Colonic mucosa (tissue), 4 donors: ENCODE data around the gene FARP1. TPM values are rescaled to one million over a fixed set of nuclear protein-coding genes. Genes with fewer than 3 reads are reported as not detected.
A peak's percentile ranks its signal among the peaks of the same experiment; 100 is the strongest.

Source experiments
- DNase-seq: peaks from one replicate; pipeline ENCODE4 v3.0.0-alpha.2; 2020
- H3K27ac ChIP-seq: fragments of 200-600 bp; one replicate; pipeline ENCODE4 v1.8.0; 2021
- H3K27me3 ChIP-seq: fragments of 200-600 bp; one replicate; pipeline ENCODE4 v1.8.0; 2021
- H3K36me3 ChIP-seq: fragments of 200-600 bp; one replicate; pipeline ENCODE4 v1.8.0; 2021
- H3K4me1 ChIP-seq: fragments of 200-600 bp; one replicate; pipeline ENCODE4 v1.8.0; 2021; ENCODE audit warnings: mild to moderate bottlenecking
- H3K4me3 ChIP-seq: fragments of 200-600 bp; one replicate; pipeline ENCODE4 v1.8.0; 2021
- H3K9ac ChIP-seq, 2 donors: one replicate each; pipeline ENCODE4 v1.7.0; 2013; ENCODE audit warnings: control low read depth in 2 of 2, low read depth in 2 of 2, low read length in 2 of 2
- H3K9me3 ChIP-seq: fragments of 200-600 bp; one replicate; pipeline ENCODE4 v1.8.0; 2021
- intact Hi-C: fragments of 100-400 bp; cut with DNase I; formaldehyde crosslinking; loops from one replicate; pipeline ENCODE4 v1.14.1; 2022
- total RNA-seq, 2 donors: library from RNA; stranded (reverse); fragmentation: NEBNext Ultra II Directional in 1 of 2; extraction: Animal tissue kit (Norgen Biotek cat#: 25700) in 1 of 2; gene quantifications; one replicate each; pipeline ENCODE4 v1.2.1, GENCODE V29; 2021
- TF ChIP-seq, protein P1 (sequence below): fragments of 200-600 bp; IDR thresholded peaks from one replicate; pipeline ENCODE4 v1.8.0; 2022; ENCODE audit warnings: antibody characterized with exemption, mild to moderate bottlenecking
- donor health status: healthy.
- donor health status: DM: no; HTN: no; CAD: no.
- donor health status: DM: no; HTN: no; CAD: no.

FARP1 gene
- total RNA-seq, 2 donors from 2014 or later = 39.1 to 53.5 TPM

DNA sequence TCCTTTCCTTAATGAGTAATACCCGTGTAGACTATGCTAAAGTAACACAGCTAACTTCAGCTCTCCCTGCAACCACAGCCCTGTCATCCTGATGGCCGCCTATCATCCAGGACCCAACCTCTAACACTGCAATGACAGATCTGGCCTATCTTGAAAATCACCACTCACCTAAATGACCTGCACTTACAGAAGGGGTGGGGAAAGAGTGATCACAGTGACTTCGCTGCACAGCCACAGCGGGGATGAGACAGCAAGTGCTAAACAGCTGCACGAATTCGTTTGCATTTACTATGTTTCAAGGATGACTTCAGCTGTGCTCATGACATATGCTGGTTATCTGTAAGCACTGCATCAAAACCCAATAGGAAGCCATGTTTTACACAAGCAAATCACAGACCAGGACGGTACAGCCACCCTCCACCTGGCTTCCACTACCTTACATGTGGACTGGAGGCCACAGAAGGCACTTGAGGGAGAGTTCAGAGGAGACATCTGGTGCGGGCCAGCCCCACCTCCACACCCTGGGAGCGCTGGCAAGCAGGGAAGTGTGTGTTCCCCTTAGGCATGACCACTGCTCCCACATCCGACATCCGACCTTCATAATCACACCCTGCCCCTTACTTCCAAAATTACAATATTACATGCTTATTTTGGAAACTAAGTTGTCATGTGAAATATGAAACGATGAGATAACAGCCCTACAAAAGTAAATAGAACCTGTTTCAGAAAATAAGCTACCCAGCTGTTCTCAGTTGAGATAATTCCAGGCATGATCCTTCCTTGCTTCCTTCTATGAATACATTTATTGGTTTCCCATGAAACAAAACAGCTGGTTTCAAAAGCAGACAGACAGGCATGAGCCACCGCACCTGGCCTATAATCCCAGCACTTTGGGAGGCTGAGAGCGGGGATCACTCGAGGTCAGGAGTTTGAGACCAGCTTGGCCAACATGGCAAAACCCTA lies 338.3 kb downstream of the FARP1 start:
- H3K4me1 ChIP-seq = peaks cover 37% of the 10 kb centered on the region
- TF ChIP-seq, protein P1, sequence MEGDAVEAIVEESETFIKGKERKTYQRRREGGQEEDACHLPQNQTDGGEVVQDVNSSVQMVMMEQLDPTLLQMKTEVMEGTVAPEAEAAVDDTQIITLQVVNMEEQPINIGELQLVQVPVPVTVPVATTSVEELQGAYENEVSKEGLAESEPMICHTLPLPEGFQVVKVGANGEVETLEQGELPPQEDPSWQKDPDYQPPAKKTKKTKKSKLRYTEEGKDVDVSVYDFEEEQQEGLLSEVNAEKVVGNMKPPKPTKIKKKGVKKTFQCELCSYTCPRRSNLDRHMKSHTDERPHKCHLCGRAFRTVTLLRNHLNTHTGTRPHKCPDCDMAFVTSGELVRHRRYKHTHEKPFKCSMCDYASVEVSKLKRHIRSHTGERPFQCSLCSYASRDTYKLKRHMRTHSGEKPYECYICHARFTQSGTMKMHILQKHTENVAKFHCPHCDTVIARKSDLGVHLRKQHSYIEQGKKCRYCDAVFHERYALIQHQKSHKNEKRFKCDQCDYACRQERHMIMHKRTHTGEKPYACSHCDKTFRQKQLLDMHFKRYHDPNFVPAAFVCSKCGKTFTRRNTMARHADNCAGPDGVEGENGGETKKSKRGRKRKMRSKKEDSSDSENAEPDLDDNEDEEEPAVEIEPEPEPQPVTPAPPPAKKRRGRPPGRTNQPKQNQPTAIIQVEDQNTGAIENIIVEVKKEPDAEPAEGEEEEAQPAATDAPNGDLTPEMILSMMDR = no peak
- DNase-seq = no peak
- H3K27ac ChIP-seq = peak overlapping the region; percentile 30
- no peaks in the 10 kb centered on the region for H3K9me3 ChIP-seq
- no peak overlapping the region for H3K9ac ChIP-seq
- intact Hi-C loops = loop anchor here (2.0 to 5.0 kb wide), 2 partner anchors 86 to 170 kb away; no protein-coding TSS in a partner anchor
- no peaks in the 10 kb centered on the region for H3K36me3 ChIP-seq
- no peaks in the 10 kb centered on the region for H3K27me3 ChIP-seq
- no peak overlapping the region for H3K4me3 ChIP-seq

DNA sequence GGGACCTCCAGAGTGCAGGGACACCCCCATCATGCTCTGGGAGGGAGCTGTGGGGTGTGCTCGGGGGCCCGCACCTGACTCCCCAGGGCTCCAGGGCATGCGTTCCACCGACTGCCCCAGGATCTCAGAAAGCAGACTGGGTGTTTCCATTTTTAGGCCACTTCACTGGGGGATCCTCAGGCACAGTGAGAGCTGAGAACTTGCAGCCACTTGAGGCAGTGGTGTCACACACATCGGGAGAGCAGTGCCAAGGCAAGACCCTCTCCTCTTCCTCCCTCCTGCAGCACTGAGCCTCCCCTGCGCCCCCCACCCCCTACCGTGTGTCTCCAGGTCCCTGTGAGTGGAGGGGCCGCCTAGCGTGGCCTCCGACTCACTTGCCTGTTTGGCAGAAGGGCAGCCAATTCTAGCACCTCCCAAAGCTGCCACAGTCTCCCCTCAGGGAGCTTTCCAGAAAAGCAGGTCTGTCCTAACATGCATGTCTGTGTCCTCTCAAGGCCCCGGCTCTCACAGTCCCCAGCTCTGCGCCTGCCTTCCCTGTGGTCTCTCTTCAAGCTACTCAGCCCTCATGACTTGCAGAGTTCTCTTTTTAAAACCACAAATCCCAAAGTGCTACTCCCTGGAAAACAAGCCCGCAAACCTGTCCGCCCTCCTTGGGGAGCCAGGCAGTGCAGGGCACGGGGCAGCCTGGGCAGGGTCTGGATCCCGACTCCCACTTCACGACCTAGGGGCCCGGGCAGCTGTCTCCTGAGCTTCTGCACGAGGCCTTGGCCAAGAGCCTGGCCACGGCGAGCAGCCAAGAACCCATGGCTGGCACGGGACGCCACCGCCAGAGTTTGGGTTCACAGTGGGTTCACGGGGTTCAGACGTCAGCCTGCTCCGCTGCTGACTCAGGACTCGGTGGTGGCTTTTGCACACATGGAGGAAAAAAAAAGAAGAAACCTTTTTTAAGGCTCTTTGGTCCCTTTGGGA lies 339.9 kb downstream of the FARP1 start:
- peaks cover 31% of the 10 kb centered on the region for H3K4me1 ChIP-seq
- no peaks in the 10 kb centered on the region for H3K9me3 ChIP-seq
- H3K27me3 ChIP-seq = no peaks in the 10 kb centered on the region
- intact Hi-C loops = loop anchor here (5.0 kb wide), 1 partner anchor 85 kb away; no protein-coding TSS in a partner anchor
- peak overlapping the region in 1 of 2 donors; percentile 66 for H3K9ac ChIP-seq
- TF ChIP-seq, protein P1 = no peak
- H3K36me3 ChIP-seq = no peaks in the 10 kb centered on the region
- H3K27ac ChIP-seq = peak overlapping the region; percentile 76
- DNase-seq = peak; percentile 69
- no peak overlapping the region for H3K4me3 ChIP-seq

DNA sequence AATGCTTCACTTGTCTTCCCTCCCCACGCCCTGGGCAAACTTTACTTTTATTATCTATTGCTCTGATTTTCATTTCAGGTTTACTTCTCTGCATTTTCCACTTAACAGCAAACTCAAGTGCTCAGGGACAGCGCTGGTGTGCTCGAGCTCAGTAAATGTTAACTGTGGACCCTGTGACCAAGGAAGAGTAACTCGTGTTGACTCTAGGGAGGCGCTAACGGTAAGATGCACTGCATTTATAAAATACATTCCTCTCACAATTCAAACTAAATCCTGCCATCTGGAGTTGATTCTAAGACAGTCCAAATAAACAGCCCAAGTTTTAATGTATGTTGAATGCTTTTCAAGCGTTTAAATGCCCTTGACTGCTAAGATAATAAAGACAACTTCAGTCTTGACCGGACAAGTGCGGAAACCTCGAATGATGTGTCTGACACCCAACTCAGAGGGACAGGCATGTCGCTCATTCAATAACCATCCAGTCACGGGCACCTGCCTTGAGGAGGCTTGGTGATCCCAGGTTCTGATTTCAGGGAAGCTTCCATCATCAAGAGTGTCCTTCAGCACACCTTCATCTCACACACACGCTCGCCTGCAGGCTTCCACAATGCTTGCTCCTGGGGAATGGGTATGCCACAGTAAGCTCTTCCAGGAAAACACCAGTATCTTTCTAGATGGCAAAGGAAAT lies 340.9 kb downstream of the FARP1 start:
- H3K4me1 ChIP-seq = peaks cover 31% of the 10 kb centered on the region
- H3K27me3 ChIP-seq = no peaks in the 10 kb centered on the region
- no peaks in the 10 kb centered on the region for H3K36me3 ChIP-seq
- TF ChIP-seq, protein P1 = no peak
- no peak for DNase-seq
- H3K9me3 ChIP-seq = no peaks in the 10 kb centered on the region
- H3K4me3 ChIP-seq = no peak overlapping the region
- H3K27ac ChIP-seq = peak overlapping the region; percentile 76
- intact Hi-C loops = loop anchor here (5.0 kb wide), 1 partner anchor 84 kb away; no protein-coding TSS in a partner anchor
- peak overlapping the region in 1 of 2 donors; percentile 66 for H3K9ac ChIP-seq

DNA sequence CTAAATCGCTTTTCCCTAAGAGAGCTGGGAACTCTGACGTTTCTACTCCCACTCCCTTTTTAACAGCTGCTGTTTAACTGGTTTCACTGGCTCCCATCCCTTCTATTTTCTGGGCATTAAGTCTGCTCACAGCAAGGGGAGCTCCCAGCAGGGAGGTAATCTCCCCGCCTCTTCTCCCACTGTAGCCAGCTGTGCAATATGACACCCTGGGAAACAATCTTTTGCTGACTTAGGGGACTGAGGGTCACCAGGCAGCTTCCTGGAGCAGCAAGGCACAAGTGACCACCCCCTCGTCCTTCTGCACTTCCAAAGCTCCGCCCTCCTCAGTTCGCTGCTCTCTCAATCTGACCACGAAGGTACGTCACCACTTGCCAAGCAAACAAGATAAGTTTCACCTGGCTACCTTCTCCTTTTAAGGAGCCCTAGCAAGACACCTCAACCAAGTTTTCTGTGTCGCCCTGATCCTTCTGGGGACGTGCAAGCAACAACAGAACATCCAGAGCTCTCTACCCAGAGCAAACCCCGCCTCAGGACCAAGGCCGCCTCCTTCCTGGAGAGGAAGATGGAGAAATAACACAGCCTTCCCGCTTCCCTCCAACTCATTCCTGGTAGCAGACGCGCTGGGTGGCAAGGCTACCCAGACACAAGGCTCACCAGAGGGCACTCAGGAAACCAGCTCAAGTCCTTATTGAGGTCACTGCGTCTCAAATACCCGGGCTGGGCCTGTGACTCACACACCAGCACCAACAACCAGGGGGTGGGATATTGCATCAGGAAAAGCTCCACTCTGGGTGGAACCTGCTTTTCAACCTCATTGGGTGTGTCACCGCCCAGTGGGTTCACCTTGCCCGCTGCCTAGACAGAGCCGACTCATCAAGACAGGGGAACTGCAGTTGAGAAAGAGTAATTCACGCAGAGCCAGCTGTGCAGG lies 341.7 kb downstream of the FARP1 start:
- Histone ChIP-seq H3K27me3 (no peaks in the 10 kb centered on the region), H3K4me1 (peaks cover 31% of the 10 kb centered on the region), H3K27ac (peak overlapping the region; percentile 76), H3K9me3 (no peaks in the 10 kb centered on the region), H3K36me3 (no peaks in the 10 kb centered on the region), H3K4me3 (no peak overlapping the region), H3K9ac (peak overlapping the region; percentile 36 to 38)
- TF ChIP-seq, protein P1 = no peak
- intact Hi-C loops = loop anchor here (5.0 kb wide), 1 partner anchor 83 kb away; no protein-coding TSS in a partner anchor
- peak; percentile 91 for DNase-seq
